Right lobe of liver (tissue), 6 donors: ENCODE measurements around the gene SLC9A8. TPM values are rescaled to one million over a fixed set of nuclear protein-coding genes. Genes with fewer than 3 reads are reported as not detected.

Source experiments
- ATAC-seq, 4 donors: fragments of 200-7000 bp; cut with Tn5 transposase; one replicate each; pipeline ENCODE4 v1.9.1; 2020; ENCODE audit warnings: mild to moderate bottlenecking in 4 of 4, moderate library complexity in 4 of 4
- DNase-seq, 3 donors: peaks; one replicate each; pipeline ENCODE4 v3.0.0-alpha.2; 2020
- H3K27ac ChIP-seq, 3 donors: fragments of 200-600 bp; one replicate each; pipeline ENCODE4 v1.8.0; 2022
- H3K27me3 ChIP-seq, 2 donors: fragments of 200-600 bp; one replicate each; pipeline ENCODE4 v1.8.0; 2022
- H3K36me3 ChIP-seq, 4 donors: fragments of 200-600 bp; sonication (generic) in 1 of 4; one replicate each; pipeline versions ENCODE4 v1.5.1 to v1.8.0; 2017 to 2022; ENCODE audit warnings: control low read depth in 1 of 4
- H3K4me1 ChIP-seq, 4 donors: fragments of 200-600 bp; sonication (generic) in 1 of 4; one replicate each; pipeline versions ENCODE4 v1.5.1 to v1.8.0; 2017 to 2022; ENCODE audit warnings: control low read depth in 1 of 4
- H3K4me3 ChIP-seq, 3 donors: fragments of 200-600 bp; one replicate each; pipeline ENCODE4 v1.8.0; 2022
- H3K9me3 ChIP-seq, 4 donors: fragments of 200-600 bp; sonication (generic) in 1 of 4; one replicate each; pipeline versions ENCODE4 v1.5.1 to v1.8.0; 2017 to 2022; ENCODE audit warnings: control low read depth in 1 of 4
- POLR2A ChIP-seq: fragments of 450-650 bp; IDR thresholded peaks from one replicate; pipeline ENCODE4 v1.6.1; 2017; ENCODE audit warnings: antibody characterized with exemption, mild to moderate bottlenecking
- WGBS: methylation state at CpG from one replicate; pipeline ENCODE4 v1.1.6; 2018; ENCODE audit warnings: low coverage, low lambda C conversion rate; ENCODE audit not compliant: insufficient coverage; ENCODE audit errors: missing lambda C conversion rate; 5-methylcytosine and 5-hydroxymethylcytosine counted together
- intact Hi-C, 2 donors: fragments of 100-400 bp; cut with DNase I; formaldehyde crosslinking; loops; one replicate each; pipeline versions ENCODE4 v1.11.2 to v1.14.1; 2022
- total RNA-seq, 6 experiments: library from RNA; depleted of rRNA in 2 of 6; stranded (reverse); fragments of >200 nt in 2 of 6; fragmentation: NEBNext Ultra II Directional in 3 of 6; extraction: Animal tissue kit (Norgen Biotek cat#: 25700) in 3 of 6; gene quantifications; one replicate each; pipeline versions ENCODE4 v1.1.0 to v1.2.4, GENCODE V29; 2016 to 2023
- TF ChIP-seq, protein P1 (sequence below), 4 donors: fragments of 200-600 bp in 3 of 4; fragments of 450-650 bp in 1 of 4; IDR thresholded peaks; one replicate each; pipeline versions ENCODE4 v1.5.1 to v1.8.0; 2016 to 2022; ENCODE audit warnings: antibody characterized with exemption in 4 of 4, mild to moderate bottlenecking in 2 of 4
- donor health status: DM: no; HTN: yes; CAD: no.
- donor health status: DM: no; HTN: no; CAD: no.
- donor health status: DM: no; HTN: no; CAD: no.
- donor health status: DM: no; HTN: yes; CAD: no.
- donor health status: DM: no; HTN: yes; CAD: no.

SLC9A8 gene
- total RNA-seq, 6 experiments from 2014 or later, result 6.8 to 10.6 (median 9.6) TPM

DNA sequence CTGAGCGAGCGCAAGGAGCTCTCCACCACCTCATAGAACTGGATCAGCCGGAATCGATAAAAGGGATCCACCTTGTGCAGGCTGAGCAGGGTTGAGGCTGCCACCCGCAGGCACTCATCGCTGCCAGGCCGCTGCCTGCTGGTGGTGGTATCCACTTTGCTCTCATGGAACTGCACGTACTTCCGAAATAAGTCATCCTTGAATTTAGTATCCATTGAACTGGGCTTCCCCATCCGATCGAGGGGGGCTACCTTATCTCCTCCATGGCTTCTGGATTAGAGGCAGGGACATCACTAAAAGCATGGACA is 95.6 kb downstream of the SLC9A8 start:
- H3K9me3 ChIP-seq, result no peaks in the 10 kb centered on the region

DNA sequence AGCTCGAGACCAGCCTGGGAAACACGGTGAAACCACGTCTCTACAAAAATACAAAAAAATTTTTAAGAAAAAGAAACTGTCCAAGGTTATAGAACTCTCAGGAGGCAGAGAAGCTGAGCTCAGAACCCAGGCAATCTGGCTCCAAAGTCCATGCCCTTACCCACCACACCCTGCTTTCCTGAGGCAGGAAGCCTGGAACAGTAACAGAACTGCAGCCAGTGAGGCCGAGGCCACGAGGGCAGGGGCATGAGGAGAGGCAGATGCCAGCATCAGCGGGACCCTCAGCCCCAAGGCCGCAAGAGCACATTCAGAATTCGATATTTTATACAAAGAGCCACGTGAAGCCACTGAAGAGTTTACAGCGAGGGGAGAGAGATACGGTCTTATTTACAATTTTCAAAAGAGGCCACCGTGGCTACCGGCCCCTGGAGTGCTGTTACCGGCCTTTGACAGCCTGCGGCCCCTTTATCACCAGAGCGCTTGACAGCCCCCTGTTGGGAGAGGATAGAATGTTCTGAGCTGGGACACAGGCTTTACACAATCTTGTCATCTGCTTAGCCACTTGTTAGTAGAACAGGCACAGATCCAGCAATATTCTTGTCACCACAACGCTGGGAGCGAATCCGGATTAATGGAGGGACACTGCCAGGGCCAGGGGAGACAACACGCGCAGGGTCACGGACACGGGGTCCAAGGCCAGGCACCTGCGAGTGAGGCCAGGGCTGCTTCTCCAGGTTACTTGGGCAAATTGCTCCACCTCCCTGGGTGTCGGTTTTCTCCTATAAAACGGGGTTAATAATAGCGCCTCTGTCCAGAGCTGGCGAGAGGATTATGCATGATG is 97.1 kb downstream of the SLC9A8 start:
- DNase-seq (peak; percentile 52 to 79 (median 77)), ATAC-seq (peak; percentile 82 to 86 (median 84))
- 45% methylated on average over 4 of the region's 28 CpGs for WGBS
- intact Hi-C loops, result no loop called here
- peaks cover 0 to 24% (median 9%) of the 10 kb centered on the region in 4 donors for H3K36me3 ChIP-seq
- peak overlapping the region in 2 of 3 donors; percentile 5 to 11 for H3K4me3 ChIP-seq
- peaks cover 0 to 38% (median 7%) of the 10 kb centered on the region in 4 donors for H3K4me1 ChIP-seq
- TF ChIP-seq, protein P1, sequence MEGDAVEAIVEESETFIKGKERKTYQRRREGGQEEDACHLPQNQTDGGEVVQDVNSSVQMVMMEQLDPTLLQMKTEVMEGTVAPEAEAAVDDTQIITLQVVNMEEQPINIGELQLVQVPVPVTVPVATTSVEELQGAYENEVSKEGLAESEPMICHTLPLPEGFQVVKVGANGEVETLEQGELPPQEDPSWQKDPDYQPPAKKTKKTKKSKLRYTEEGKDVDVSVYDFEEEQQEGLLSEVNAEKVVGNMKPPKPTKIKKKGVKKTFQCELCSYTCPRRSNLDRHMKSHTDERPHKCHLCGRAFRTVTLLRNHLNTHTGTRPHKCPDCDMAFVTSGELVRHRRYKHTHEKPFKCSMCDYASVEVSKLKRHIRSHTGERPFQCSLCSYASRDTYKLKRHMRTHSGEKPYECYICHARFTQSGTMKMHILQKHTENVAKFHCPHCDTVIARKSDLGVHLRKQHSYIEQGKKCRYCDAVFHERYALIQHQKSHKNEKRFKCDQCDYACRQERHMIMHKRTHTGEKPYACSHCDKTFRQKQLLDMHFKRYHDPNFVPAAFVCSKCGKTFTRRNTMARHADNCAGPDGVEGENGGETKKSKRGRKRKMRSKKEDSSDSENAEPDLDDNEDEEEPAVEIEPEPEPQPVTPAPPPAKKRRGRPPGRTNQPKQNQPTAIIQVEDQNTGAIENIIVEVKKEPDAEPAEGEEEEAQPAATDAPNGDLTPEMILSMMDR (IDR thresholded peaks at IDR 0.05), result peak; percentile 35 to 57 (median 49)
- no peak for TF ChIP-seq POLR2A
- H3K27me3 ChIP-seq, result no peaks in the 10 kb centered on the region
- H3K9me3 ChIP-seq, result no peaks in the 10 kb centered on the region
- H3K27ac ChIP-seq, result peak overlapping the region; percentile 33 to 86 (median 75)

More for the DNA sequence above, 95.6 kb downstream of the SLC9A8 start:
- intact Hi-C loops, result no loop called here
- DNase-seq (peak in 1 of 3 donors; percentile 31), ATAC-seq (no peak)
- Histone ChIP-seq H3K27me3 (no peaks in the 10 kb centered on the region), H3K4me1 (peaks cover 0 to 24% (median 7%) of the 10 kb centered on the region in 4 donors), H3K4me3 (no peak overlapping the region), H3K27ac (no peak overlapping the region), H3K36me3 (peaks cover 0 to 35% (median 9%) of the 10 kb centered on the region in 4 donors)
- TF ChIP-seq, protein P1 (IDR thresholded peaks at IDR 0.05), result no peak
- TF ChIP-seq POLR2A, result no peak
- 94% methylated on average over 3 of the region's 11 CpGs for WGBS

- intact Hi-C loops, result no loop called here
- Histone ChIP-seq H3K4me1 (peaks cover 0 to 40% (median 7%) of the 10 kb centered on the region in 4 donors), H3K9me3 (no peaks in the 10 kb centered on the region), H3K27me3 (no peaks in the 10 kb centered on the region), H3K27ac (peak overlapping the region in 2 of 3 donors; percentile 75 to 86), H3K36me3 (peaks cover 0 to 18% (median 9%) of the 10 kb centered on the region in 4 donors), H3K4me3 (peak overlapping the region in 1 of 3 donors; percentile 26)
- no peak for TF ChIP-seq POLR2A
- TF ChIP-seq, protein P1 (IDR thresholded peaks at IDR 0.05), result no peak
- ATAC-seq (no peak), DNase-seq (no peak)
- 60% methylated on average over 1 of the region's 4 CpGs for WGBS
These were observed 97.7 kb downstream of the SLC9A8 start for GRCh38 chr20:49910340-49910706.

GRCh38 chr20:49913399-49914047 is 100.9 kb downstream of the SLC9A8 start:
- peaks cover 0 to 49% (median 7%) of the 10 kb centered on the region in 4 donors for H3K4me1 ChIP-seq
- no peaks in the 10 kb centered on the region for H3K9me3 ChIP-seq
- no peak overlapping the region for H3K27ac ChIP-seq
- ATAC-seq (no peak), DNase-seq (peak in 1 of 3 donors; percentile 4)
- 88% methylated on average over 9 of the region's 16 CpGs for WGBS
- no peak for TF ChIP-seq POLR2A
- TF ChIP-seq, protein P1 (IDR thresholded peaks at IDR 0.05), result no peak
- peaks cover 0 to 1% (median under 1%) of the 10 kb centered on the region in 4 donors for H3K36me3 ChIP-seq
- H3K27me3 ChIP-seq, result no peaks in the 10 kb centered on the region
- H3K4me3 ChIP-seq, result no peak overlapping the region
- intact Hi-C loops, result no loop called here
